Measurements from ENCODE around the gene PPFIA3. TPM values are rescaled to one million over a fixed set of nuclear protein-coding genes. Genes with fewer than 3 reads are reported as not detected.
"Not testable (repeated sequence)": the region's sequence is repeated elsewhere in the genome, so short reads cannot be mapped to it uniquely, and the experiment has no call there.

PPFIA3 gene
- total RNA-seq (1 to 10 TPM; 3.2 to 3.3 TPM), polyA plus RNA-seq (0.56 TPM)

DNA sequence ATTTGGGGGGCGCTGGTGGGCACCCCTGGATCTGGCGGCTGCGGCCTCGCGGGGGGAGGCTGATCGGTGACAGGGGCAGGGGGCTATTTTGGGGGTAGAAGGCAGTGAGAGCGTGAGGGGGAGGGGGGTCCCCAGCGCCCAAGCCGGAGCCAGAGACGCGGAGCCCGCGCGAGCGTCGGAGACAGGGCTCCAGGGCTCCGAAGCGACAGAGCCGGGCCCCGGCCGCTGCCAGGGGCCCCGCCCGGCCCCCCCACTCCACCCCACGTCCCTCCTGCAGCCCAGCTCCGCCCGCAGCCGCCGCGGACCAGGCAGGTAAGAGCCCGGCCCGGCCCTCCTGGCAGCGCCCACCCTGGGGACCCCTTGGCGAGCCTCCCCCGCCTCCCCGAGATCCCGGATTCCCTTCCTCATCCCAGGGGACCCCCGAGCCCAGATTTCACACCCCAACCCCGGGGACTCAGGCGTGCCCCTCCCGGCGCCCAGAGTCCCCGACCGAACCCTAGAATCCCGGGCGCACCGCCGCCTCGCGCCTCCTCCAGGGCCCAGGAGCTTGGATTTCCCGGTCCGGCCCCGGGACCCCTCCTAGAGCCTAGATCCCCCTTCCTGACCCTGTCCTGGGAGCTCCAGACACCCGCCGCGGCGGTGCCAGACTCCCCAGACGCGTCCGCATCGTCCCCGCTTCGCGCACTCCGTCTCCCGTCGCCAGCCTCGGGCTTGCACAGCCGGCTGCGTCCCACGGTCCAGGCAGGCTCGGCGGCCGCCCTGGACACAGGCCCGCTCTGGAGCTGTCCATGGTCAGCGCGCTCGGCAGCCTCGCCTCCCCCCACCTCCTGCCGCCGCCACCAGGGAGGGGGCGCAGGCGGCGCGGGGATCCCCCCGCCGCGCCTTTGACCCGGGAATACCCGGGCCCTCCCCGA, at the start of gene PPFIA3:
TSS of gene PPFIA3 (plus strand) at position 134 of the 914 bp plus-strand sequence. CDS start 8,330 bp downstream, outside the sequence.
- Mint-ChIP-seq H3K4me1 (peaks cover 32 to 43% (median 38%) of the 10 kb centered on the region in 3 donors), H3K9me3 (no peaks in the 10 kb centered on the region), H3K4me3 (peak within 1 kb of the TSS; percentile 84 to 93 (median 87)), H3K27me3 (no peaks in the 10 kb centered on the region), H3K36me3 (peaks cover 0 to 3% (median 0%) of the 10 kb centered on the region in 3 donors), H3K27ac (peak within 1 kb of the TSS; percentile 87 to 96 (median 90))
- peak within 1 kb of the TSS; percentile 93 for H3K27ac ChIP-seq (ENCODE audit: low read depth, low read length)
- H3K36me3 ChIP-seq (ENCODE audit: insufficient read depth, low read length), result no peaks in the 10 kb centered on the region
- H3K27me3 ChIP-seq (ENCODE audit: insufficient read depth, low read length, poor library complexity, severe bottlenecking), result no peaks in the 10 kb centered on the region
- H3K4me1 ChIP-seq (ENCODE audit: insufficient read depth, low read length), result peaks cover 13% of the 10 kb centered on the region
- CTCF ChIA-PET, result interaction anchor here (1.0 to 2.3 kb wide), 3 partner anchors 8 to 22 kb away, joined by 3 to 5 read pairs (median 3); no protein-coding TSS in a partner anchor
- H3K9me3 ChIP-seq (ENCODE audit: low read length), result no peaks in the 10 kb centered on the region
- H3K4me3 ChIP-seq (ENCODE audit: low read length), result peak within 1 kb of the TSS; percentile 78
- POLR2A ChIA-PET, result interaction anchor here (0.9 kb wide), 1 partner anchor 126 kb away, joined by 3 read pairs; the partner anchor contains the start of gene RUVBL2
- peak in 4 of 5 donors; percentile 16 to 60 (median 18) for DNase-seq

DNA sequence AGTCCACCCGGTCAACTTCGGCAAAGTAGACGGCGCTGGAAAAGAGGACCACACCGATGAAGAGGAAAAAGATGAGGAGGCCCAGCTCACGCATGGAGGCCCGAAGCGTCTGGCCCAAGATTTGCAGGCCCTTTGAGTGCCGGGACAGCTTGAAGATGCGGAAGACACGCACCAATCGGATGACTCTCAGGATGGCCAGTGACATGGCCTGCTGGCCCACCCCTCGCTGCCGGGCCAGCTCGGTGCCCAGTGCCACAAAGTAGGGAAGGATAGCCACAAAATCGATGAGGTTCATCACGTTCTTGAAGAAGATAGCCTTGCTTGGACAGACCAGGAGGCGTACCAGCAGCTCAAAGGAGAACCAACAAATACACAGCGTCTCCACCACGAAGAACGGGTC, 48.9 kb upstream of the PPFIA3 start:
- Histone ChIP-seq H3K27ac (ENCODE audit: low read depth, low read length) (no peak overlapping the region), H3K4me1 (ENCODE audit: insufficient read depth, low read length) (no peaks in the 10 kb centered on the region), H3K27me3 (ENCODE audit: insufficient read depth, low read length, poor library complexity, severe bottlenecking) (peaks cover 29% of the 10 kb centered on the region), H3K36me3 (ENCODE audit: insufficient read depth, low read length) (no peaks in the 10 kb centered on the region), H3K9me3 (ENCODE audit: low read length) (no peaks in the 10 kb centered on the region), H3K4me3 (ENCODE audit: low read length) (no peak overlapping the region)
- Mint-ChIP-seq H3K9me3 (peaks cover 0 to 3% (median 2%) of the 10 kb centered on the region in 5 donors), H3K27ac (no peak overlapping the region), H3K27me3 (peaks cover 69 to 83% of the 10 kb centered on the region in 2 donors), H3K4me1 (peaks cover 10 to 15% (median 13%) of the 10 kb centered on the region in 3 donors), H3K4me3 (peak overlapping the region in 2 of 7 donors; percentile 38 to 48), H3K36me3 (peaks cover 0 to 7% (median 5%) of the 10 kb centered on the region in 3 donors)
- ChIA-PET CTCF (interaction anchor here (2.0 kb wide), 1 partner anchor 77 kb away, joined by 5 read pairs; the partner anchor contains the start of genes GYS1 and RUVBL2), POLR2A (no interaction called here)
- DNase-seq, result no peak

GRCh38 chr19:49071860-49072547, 47.3 kb upstream of the PPFIA3 start:
- CTCF ChIA-PET, result no interaction called here
- Mint-ChIP-seq H3K27me3 (peaks cover 61 to 74% of the 10 kb centered on the region in 2 donors), H3K4me1 (peaks cover 10 to 15% (median 10%) of the 10 kb centered on the region in 3 donors), H3K4me3 (no peak overlapping the region), H3K27ac (no peak overlapping the region), H3K9me3 (peaks cover 0 to 3% (median 2%) of the 10 kb centered on the region in 5 donors), H3K36me3 (peaks cover 0 to 7% (median 5%) of the 10 kb centered on the region in 3 donors)
- H3K4me1 ChIP-seq (ENCODE audit: insufficient read depth, low read length), result no peaks in the 10 kb centered on the region
- H3K4me3 ChIP-seq (ENCODE audit: low read length), result no peak overlapping the region
- H3K36me3 ChIP-seq (ENCODE audit: insufficient read depth, low read length), result no peaks in the 10 kb centered on the region
- H3K27me3 ChIP-seq (ENCODE audit: insufficient read depth, low read length, poor library complexity, severe bottlenecking), result peaks cover 19% of the 10 kb centered on the region
- H3K9me3 ChIP-seq (ENCODE audit: low read length), result no peaks in the 10 kb centered on the region
- H3K27ac ChIP-seq (ENCODE audit: low read depth, low read length), result no peak overlapping the region
- POLR2A ChIA-PET, result no interaction called here
- DNase-seq, result no peak

DNA sequence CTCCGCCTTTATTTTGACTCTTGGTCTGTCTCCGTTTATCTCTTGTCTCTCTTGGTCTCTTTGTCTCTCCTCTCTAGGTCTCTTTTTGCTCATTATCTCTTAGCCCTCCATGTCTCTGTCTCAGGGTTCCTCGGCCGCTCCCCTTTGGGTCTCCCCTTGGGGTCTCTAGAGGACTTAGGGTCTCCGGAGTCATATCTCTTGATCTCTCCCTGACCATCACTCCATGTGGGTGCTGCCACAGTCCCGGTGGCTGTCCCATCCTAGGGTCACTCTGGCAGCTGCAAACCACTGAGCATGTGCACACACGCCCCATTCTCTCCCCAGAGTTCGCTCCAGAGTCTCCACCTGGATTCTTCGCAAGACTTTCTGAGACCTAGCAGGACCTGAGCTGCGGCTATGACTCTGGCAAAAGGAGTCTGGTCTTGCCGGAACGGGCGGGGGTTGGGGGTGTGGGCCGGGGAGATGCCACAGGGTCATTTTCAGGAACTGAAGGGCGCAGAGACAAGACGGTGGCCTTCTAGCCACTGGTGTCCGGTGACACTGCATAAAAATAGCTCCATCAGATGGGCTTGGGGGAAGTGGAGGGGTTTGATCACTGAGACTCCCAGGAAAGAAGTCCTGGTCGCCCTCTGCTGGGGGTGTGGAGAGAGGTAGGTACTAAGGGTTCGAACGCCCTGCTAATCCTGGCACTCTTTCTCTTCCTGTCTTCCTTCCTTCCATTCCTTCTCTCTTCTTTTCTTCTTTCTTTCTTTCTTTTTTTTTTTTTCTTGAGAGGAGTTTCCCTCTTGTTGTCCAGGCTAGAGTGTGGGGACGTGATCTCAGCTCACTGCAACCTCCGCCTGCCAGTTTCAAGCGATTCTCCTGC, 45.6 kb upstream of the PPFIA3 start:
- Histone ChIP-seq H3K36me3 (ENCODE audit: insufficient read depth, low read length) (no peaks in the 10 kb centered on the region), H3K27ac (ENCODE audit: low read depth, low read length) (peak overlapping the region; percentile 11), H3K27me3 (ENCODE audit: insufficient read depth, low read length, poor library complexity, severe bottlenecking) (peaks cover 18% of the 10 kb centered on the region), H3K4me1 (ENCODE audit: insufficient read depth, low read length) (no peaks in the 10 kb centered on the region), H3K9me3 (ENCODE audit: low read length) (no peaks in the 10 kb centered on the region), H3K4me3 (ENCODE audit: low read length) (no peak overlapping the region)
- ChIA-PET CTCF (interaction anchor here (0.6 to 1.3 kb wide), 3 partner anchors 59 to 73 kb away, joined by 3 read pairs; no protein-coding TSS in a partner anchor), POLR2A (interaction anchor here (0.6 kb wide), 1 partner anchor 528 kb away, joined by 5 read pairs; no protein-coding TSS in a partner anchor)
- peaks cover 0 to 7% (median 5%) of the 10 kb centered on the region in 3 donors for H3K36me3 Mint-ChIP-seq
- H3K4me3 Mint-ChIP-seq, result peak overlapping the region in 4 of 7 donors; percentile 0 to 64 (median 26)
- H3K4me1 Mint-ChIP-seq, result peaks cover 10 to 15% (median 10%) of the 10 kb centered on the region in 3 donors
- H3K27ac Mint-ChIP-seq, result peak overlapping the region in 3 of 8 donors; percentile 1 to 65 (median 50)
- no peak for DNase-seq
- peaks cover 0 to 3% (median 0%) of the 10 kb centered on the region in 5 donors for H3K9me3 Mint-ChIP-seq
- peaks cover 54 to 66% of the 10 kb centered on the region in 2 donors for H3K27me3 Mint-ChIP-seq

DNA sequence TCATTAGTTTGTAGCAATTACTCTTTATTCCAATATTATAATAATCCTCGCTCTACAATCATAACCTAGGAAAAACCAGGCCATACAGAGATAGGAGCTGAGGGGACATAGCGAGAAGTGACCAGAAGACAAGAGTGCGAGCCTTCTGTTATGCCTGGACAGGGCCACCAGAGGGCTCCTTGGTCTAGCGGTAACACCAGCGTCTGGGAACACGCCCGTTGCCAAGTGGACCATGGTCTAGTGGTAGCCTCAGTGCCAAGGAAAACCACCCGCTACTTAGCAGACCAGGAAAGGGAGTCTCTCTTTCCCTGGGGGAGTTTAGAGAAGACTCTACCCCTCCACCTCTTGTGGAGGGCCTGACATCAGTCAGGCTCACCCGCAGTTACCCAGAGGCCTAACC, 44.5 kb upstream of the PPFIA3 start:
- POLR2A ChIA-PET, result interaction anchor here (0.6 kb wide), 1 partner anchor 527 kb away, joined by 5 read pairs; no protein-coding TSS in a partner anchor
- H3K27me3 ChIP-seq (ENCODE audit: insufficient read depth, low read length, poor library complexity, severe bottlenecking), result peaks cover 14% of the 10 kb centered on the region
- not testable (repeated sequence) for DNase-seq

DNA sequence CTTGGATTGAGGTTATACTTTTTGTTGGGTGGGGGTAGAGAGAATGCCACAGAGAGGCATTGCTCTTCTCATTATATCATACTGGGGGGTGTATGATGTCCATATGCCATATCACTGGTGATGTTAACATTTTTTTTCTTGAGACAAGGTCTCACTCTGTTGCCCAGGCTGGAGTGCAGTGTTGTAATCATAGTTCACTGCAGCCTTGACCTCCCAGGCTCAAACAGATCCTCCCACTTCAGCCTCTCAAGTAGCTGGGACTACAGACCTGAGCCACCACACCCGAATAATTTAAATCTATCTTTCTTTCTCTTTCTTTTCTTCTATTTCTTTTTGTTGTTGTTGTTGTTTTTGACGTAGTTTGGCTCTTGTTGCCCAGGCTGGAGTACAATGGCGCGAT, 39.0 kb upstream of the PPFIA3 start:
- Mint-ChIP-seq H3K4me3 (peak overlapping the region in 1 of 7 donors; percentile 19), H3K27ac (peak overlapping the region in 1 of 8 donors; percentile 34), H3K36me3 (peaks cover 0 to 3% (median 0%) of the 10 kb centered on the region in 3 donors), H3K4me1 (peaks cover 6 to 13% (median 12%) of the 10 kb centered on the region in 3 donors), H3K27me3 (peaks cover 15 to 20% of the 10 kb centered on the region in 2 donors), H3K9me3 (peaks cover 0 to 2% (median 0%) of the 10 kb centered on the region in 5 donors)
- POLR2A ChIA-PET, result no interaction called here
- Histone ChIP-seq H3K9me3 (ENCODE audit: low read length) (no peaks in the 10 kb centered on the region), H3K36me3 (ENCODE audit: insufficient read depth, low read length) (no peaks in the 10 kb centered on the region), H3K4me3 (ENCODE audit: low read length) (no peak overlapping the region), H3K4me1 (ENCODE audit: insufficient read depth, low read length) (peaks cover 4% of the 10 kb centered on the region), H3K27ac (ENCODE audit: low read depth, low read length) (no peak overlapping the region), H3K27me3 (ENCODE audit: insufficient read depth, low read length, poor library complexity, severe bottlenecking) (no peaks in the 10 kb centered on the region)
- no peak for DNase-seq
- CTCF ChIA-PET, result no interaction called here

More for the DNA sequence above, 44.5 kb upstream of the PPFIA3 start:
- not testable (repeated sequence) for H3K4me1 ChIP-seq (ENCODE audit: insufficient read depth, low read length); H3K9me3 Mint-ChIP-seq; H3K36me3 ChIP-seq (ENCODE audit: insufficient read depth, low read length); H3K9me3 ChIP-seq (ENCODE audit: low read length); H3K27ac ChIP-seq (ENCODE audit: low read depth, low read length); H3K36me3 Mint-ChIP-seq; H3K4me3 Mint-ChIP-seq; H3K4me3 ChIP-seq (ENCODE audit: low read length)
- CTCF ChIA-PET, result interaction anchor here (1.3 kb wide), 1 partner anchor 62 kb away, joined by 3 read pairs; no protein-coding TSS in a partner anchor
- H3K4me1 Mint-ChIP-seq, result peaks cover 10 to 15% (median 10%) of the 10 kb centered on the region in 3 donors
- H3K27ac Mint-ChIP-seq, result peak overlapping the region in 1 of 8 donors; percentile 58
- H3K27me3 Mint-ChIP-seq, result peaks cover 44 to 54% of the 10 kb centered on the region in 2 donors

DNA sequence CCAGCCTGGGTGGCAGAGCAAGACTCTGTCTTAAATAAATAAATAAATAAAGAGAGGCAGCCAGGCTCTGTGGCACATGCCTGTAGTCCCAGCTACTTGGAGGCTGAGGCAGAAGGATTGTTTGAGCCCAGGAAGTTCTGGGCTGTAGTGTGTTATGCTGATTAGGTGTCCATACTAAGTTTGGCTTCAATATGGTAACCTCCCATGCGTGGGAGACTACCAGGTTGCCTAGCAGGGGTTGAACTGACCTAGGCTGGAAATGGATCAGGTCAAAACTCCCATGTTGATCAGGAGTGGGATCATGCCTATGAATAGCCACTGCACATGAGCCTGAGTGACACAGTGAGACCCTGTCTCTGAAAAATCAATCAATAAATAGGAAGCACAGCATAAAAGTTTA, 38.1 kb upstream of the PPFIA3 start:
- Mint-ChIP-seq H3K36me3 (peaks cover 0 to 11% (median 0%) of the 10 kb centered on the region in 3 donors), H3K27ac (no peak overlapping the region), H3K9me3 (peaks cover 0 to 2% (median 0%) of the 10 kb centered on the region in 5 donors), H3K4me1 (peaks cover 11 to 18% (median 17%) of the 10 kb centered on the region in 3 donors), H3K4me3 (peak overlapping the region in 1 of 7 donors; percentile 29), H3K27me3 (peaks cover 14 to 15% of the 10 kb centered on the region in 2 donors)
- ChIA-PET CTCF (no interaction called here), POLR2A (interaction anchor here (0.7 kb wide), 1 partner anchor 66 kb away, joined by 7 read pairs; no protein-coding TSS in a partner anchor)
- peaks cover 9% of the 10 kb centered on the region for H3K4me1 ChIP-seq (ENCODE audit: insufficient read depth, low read length)
- H3K4me3 ChIP-seq (ENCODE audit: low read length), result no peak overlapping the region
- H3K27me3 ChIP-seq (ENCODE audit: insufficient read depth, low read length, poor library complexity, severe bottlenecking), result no peaks in the 10 kb centered on the region
- no peaks in the 10 kb centered on the region for H3K36me3 ChIP-seq (ENCODE audit: insufficient read depth, low read length)
- DNase-seq, result no peak
- H3K9me3 ChIP-seq (ENCODE audit: low read length), result no peaks in the 10 kb centered on the region
- H3K27ac ChIP-seq (ENCODE audit: low read depth, low read length), result no peak overlapping the region
